Measurements from ENCODE around the gene CD44. TPM values are rescaled to one million over a fixed set of nuclear protein-coding genes. Genes with fewer than 3 reads are reported as not detected.
A peak's percentile ranks its signal among the peaks of the same experiment; 100 is the strongest.

CD44 gene
- polyA plus RNA-seq, 1 of the 3 experiments (the other 2 are of a cell fraction) = 457 TPM

GRCh38 chr11:35253237-35253636, 114.3 kb downstream of the CD44 start:
- ChIA-PET CTCF (interaction anchor here (0.6 to 0.9 kb wide), 2 partner anchors 13 to 362 kb away, joined by 3 read pairs; no protein-coding TSS in a partner anchor), POLR2A (no interaction called here)
- Histone ChIP-seq H3K79me2 (ENCODE audit: insufficient read depth) (no peaks in the 10 kb centered on the region), H3K9me3 (no peaks in the 10 kb centered on the region), H3K36me3 (replicated peaks in 1 of 2; ENCODE audit: control insufficient read depth in 1 of 2, insufficient read depth in 2 of 2, low read length in 1 of 2) (no peaks in the 10 kb centered on the region), H3K27ac (ENCODE audit: low read depth in 2 of 2, low read length in 1 of 2) (peak overlapping the region in 1 of 2 experiments; percentile 17; a peak in 2 of 4 replicates), H3K9me2 (no peaks in the 10 kb centered on the region), H3K4me1 (ENCODE audit: control insufficient read depth in 1 of 2, insufficient read depth in 2 of 2, low read depth in 1 of 2, low read length in 1 of 2) (peaks cover 0 to 6% of the 10 kb centered on the region in 2 experiments; a peak in 2 of 4 replicates), H2AFZ (ENCODE audit: low read depth) (no peak overlapping the region), H3K27me3 (ENCODE audit: insufficient read depth) (no peaks in the 10 kb centered on the region), H3K4me3 (ENCODE audit: low read depth in 2 of 2, low read length in 1 of 2) (no peak overlapping the region), H3K9ac (no peak overlapping the region), H3K4me2 (no peak overlapping the region), H4K20me1 (ENCODE audit: insufficient read depth) (no peaks in the 10 kb centered on the region), H3F3A (replicated peaks; ENCODE audit: insufficient read depth) (peaks cover 3% of the 10 kb centered on the region)
- no peak for DNase-seq
- TF ChIP-seq JUND (IDR thresholded peaks at IDR 0.05) (peak; percentile 16; the same call in 1 of the 2 replicates), PBX3 (IDR thresholded peaks at IDR 0.05) (peak; percentile 30), NFIC (IDR thresholded peaks at IDR 0.05; ENCODE audit: borderline replicate concordance) (peak; percentile 33; the same call in 1 of the 2 replicates), FOSL2 (IDR thresholded peaks at IDR 0.05; ENCODE audit: borderline replicate concordance, low read depth) (peak; percentile 9; the same call in 1 of the 2 replicates), TCF12 (IDR thresholded peaks at IDR 0.05) (peak; percentile 43), REST (IDR thresholded peaks at IDR 0.05; ENCODE audit: low read depth, low read length) (no peak)

- no peaks in the 10 kb centered on the region for H3K27me3 ChIP-seq (ENCODE audit: insufficient read depth)
- H3F3A ChIP-seq (replicated peaks; ENCODE audit: insufficient read depth) = peaks cover 11% of the 10 kb centered on the region
- DNase-seq = no peak
- no peaks in the 10 kb centered on the region for H3K36me3 ChIP-seq (replicated peaks in 1 of 2; ENCODE audit: control insufficient read depth in 1 of 2, insufficient read depth in 2 of 2, low read length in 1 of 2)
- H3K4me1 ChIP-seq (ENCODE audit: control insufficient read depth in 1 of 2, insufficient read depth in 2 of 2, low read depth in 1 of 2, low read length in 1 of 2) = peaks cover 0 to 11% of the 10 kb centered on the region in 2 experiments; a peak in 3 of 4 replicates
- no peak overlapping the region for H3K4me3 ChIP-seq (ENCODE audit: low read depth in 2 of 2, low read length in 1 of 2)
- no peak overlapping the region for H3K4me2 ChIP-seq
- H3K79me2 ChIP-seq (ENCODE audit: insufficient read depth) = no peaks in the 10 kb centered on the region
- CTCF ChIA-PET = interaction anchor here (1.0 to 1.4 kb wide), 2 partner anchors 17 to 329 kb away, joined by 3 to 4 read pairs; no protein-coding TSS in a partner anchor
- TF ChIP-seq ELF1 (IDR thresholded peaks at IDR 0.05) (no peak), GABPA (IDR thresholded peaks at IDR 0.05; ENCODE audit: low read depth) (no peak), FOXM1 (IDR thresholded peaks at IDR 0.05; ENCODE audit: low read depth) (no peak), MAX (IDR thresholded peaks at IDR 0.05; ENCODE audit: low read depth) (no peak), USF1 (IDR thresholded peaks at IDR 0.05; ENCODE audit: borderline replicate concordance, low read depth) (no peak), TCF12 (IDR thresholded peaks at IDR 0.05) (no peak), IRF3 (IDR thresholded peaks at IDR 0.05; ENCODE audit: low read depth, low read length) (no peak), FOSL2 (IDR thresholded peaks at IDR 0.05; ENCODE audit: borderline replicate concordance, low read depth) (no peak), RCOR1 (IDR thresholded peaks at IDR 0.05; ENCODE audit: low read length) (no peak), NRF1 (IDR thresholded peaks at IDR 0.05; ENCODE audit: low read depth, low read length) (no peak), USF2 (IDR thresholded peaks at IDR 0.05; ENCODE audit: borderline replicate concordance, low read depth, low read length) (no peak), EZH2phosphoT487 (IDR thresholded peaks at IDR 0.05; ENCODE audit: borderline replicate concordance, low read depth) (no peak), CHD2 (IDR thresholded peaks at IDR 0.05; ENCODE audit: low read length, partially characterized antibody) (no peak), PBX3 (IDR thresholded peaks at IDR 0.05) (no peak)
- H3K9me2 ChIP-seq = no peaks in the 10 kb centered on the region
- no peaks in the 10 kb centered on the region for H4K20me1 ChIP-seq (ENCODE audit: insufficient read depth)
- 88% methylated on average over 2 of the region's 2 CpGs for WGBS (ENCODE audit: low lambda C conversion rate)
- no peak overlapping the region for H3K27ac ChIP-seq (ENCODE audit: low read depth in 2 of 2, low read length in 1 of 2)
- no peak overlapping the region for H3K9ac ChIP-seq
- no peak overlapping the region for H2AFZ ChIP-seq (ENCODE audit: low read depth)
- POLR2A ChIA-PET = no interaction called here
- no peaks in the 10 kb centered on the region for H3K9me3 ChIP-seq
These were observed 116.5 kb downstream of the CD44 start for GRCh38 chr11:35255514-35255913.
